H1 (cell line): Measurements from ENCODE around the gene VSTM4. TPM values are rescaled to one million over a fixed set of nuclear protein-coding genes. Genes with fewer than 3 reads are reported as not detected.

ENCODE experiments used
- CBX5 ChIP-seq: fragments of 300-800, 300-1000 bp; sonication (generic); IDR thresholded peaks from 2 replicates; pipeline ENCODE4 v1.7.1; 2016; ENCODE audit warnings: antibody characterized with exemption, low read length, low read depth
- EZH2 ChIP-seq: fragments of 200-600 bp; sonication (generic); IDR thresholded peaks from 2 replicates; pipeline ENCODE4 v1.7.1; 2012; ENCODE audit warnings: low read depth, mild to moderate bottlenecking, moderate library complexity, low read length, inconsistent platforms; ENCODE audit not compliant: severe bottlenecking
- polyA plus RNA-seq, 7 experiments: library from polyadenylated mRNA; depleted of rRNA in 3 of 7; stranded (reverse) in 5 of 7; unstranded in 2 of 7; fragments of >200 nt in 5 of 7; fragments of 200-250 nt in 2 of 7; gene quantifications; 1 replicate in 5 of 7; 2 replicates in 1 of 7; 4 replicates in 1 of 7; pipeline versions ENCODE4 v1.2.1 to v1.2.3, GENCODE V29; 2011 to 2013; ENCODE audit warnings: missing spikeins in 2 of 7, mixed read lengths in 2 of 7
- total RNA-seq: library from RNA; stranded (reverse); fragmentation: NEBNext Ultra II Directional; extraction: Animal tissue kit (Norgen Biotek cat#: 25700); gene quantifications from 2 replicates; pipeline ENCODE4 v1.2.1, GENCODE V29; 2021

Gene VSTM4
- total and polyA plus RNA-seq, 2 of the 8 experiments (the other 6 are each of a cell fraction or from before 2014, with no cell fraction given) = 0.48 to 0.73 TPM

GRCh38 chr10:49081547-49082275 is 33.6 kb downstream of the VSTM4 start (continued):
- TF ChIP-seq CBX5 (no peak), EZH2 (no peak)
